HepG2 (cell line): ENCODE data around the gene RAB34. TPM values are rescaled to one million over a fixed set of nuclear protein-coding genes. Genes with fewer than 3 reads are reported as not detected.
A peak's percentile ranks its signal among the peaks of the same experiment; 100 is the strongest.

Experiments used
- GATAD1 ChIP-seq: IDR thresholded peaks from 2 replicates; pipeline ENCODE4 v1.6.1; 2016; ENCODE audit warnings: missing genetic modification reagents, missing compliant biosample characterization
- IKZF4 ChIP-seq: sonication (generic); formaldehyde crosslinking; IDR thresholded peaks from 2 replicates; pipeline ENCODE4 v1.5.1; 2020; ENCODE audit warnings: borderline replicate concordance, mild to moderate bottlenecking, low read depth, missing genetic modification reagents; ENCODE audit errors: not compliant biosample characterization
- MYC ChIP-seq: sonication (generic); formaldehyde crosslinking; IDR thresholded peaks from 2 replicates; pipeline ENCODE4 v1.9.0; 2021; ENCODE audit warnings: missing genetic modification reagents, borderline replicate concordance
- PAXIP1 ChIP-seq: sonication (generic); formaldehyde crosslinking; conservative IDR thresholded peaks from 2 replicates; pipeline ENCODE4 v1.4.0; 2020; ENCODE audit warnings: mild to moderate bottlenecking, missing genetic modification reagents, moderate library complexity
- ZNF143 ChIP-seq: sonication (generic); formaldehyde crosslinking; IDR thresholded peaks from 2 replicates; pipeline ENCODE4 v1.4.0; 2020; ENCODE audit warnings: missing genetic modification reagents
- polyA plus RNA-seq, 8 experiments: library from polyadenylated mRNA; depleted of rRNA in 3 of 8; stranded (reverse) in 7 of 8; unstranded in 1 of 8; fragments of >200 nt; fragmentation: Illumina TruSeq in 4 of 8; extraction: Trizol in 4 of 8; gene quantifications; 2 replicates each; pipeline versions ENCODE4 v1.2.1 to v1.2.3, GENCODE V29; 2011 to 2016; ENCODE audit warnings: low read depth in 4 of 8, missing spikeins in 1 of 8, mixed read lengths in 1 of 8; ENCODE audit not compliant: insufficient read depth in 1 of 8
- total RNA-seq, 5 experiments: library from RNA; depleted of rRNA; stranded (reverse); fragments of >200 nt; fragmentation: Illumina TruSeq; extraction: Trizol; gene quantifications; 2 replicates each; pipeline ENCODE4 v1.2.3, GENCODE V29; 2016; ENCODE audit warnings: low read depth in 1 of 5
- TF ChIP-seq, protein P1 (sequence below): sonication (generic); formaldehyde crosslinking; IDR thresholded peaks from one replicate; pipeline ENCODE4 v1.5.1; 2020; ENCODE audit warnings: mild to moderate bottlenecking, missing genetic modification reagents; ENCODE audit errors: not compliant biosample characterization

The RAB34 gene
- total and polyA plus RNA-seq, 2 of the 13 experiments (the other 11 are each of a cell fraction or from before 2014, with no cell fraction given) = 0.49 TPM; not detected in 1

DNA sequence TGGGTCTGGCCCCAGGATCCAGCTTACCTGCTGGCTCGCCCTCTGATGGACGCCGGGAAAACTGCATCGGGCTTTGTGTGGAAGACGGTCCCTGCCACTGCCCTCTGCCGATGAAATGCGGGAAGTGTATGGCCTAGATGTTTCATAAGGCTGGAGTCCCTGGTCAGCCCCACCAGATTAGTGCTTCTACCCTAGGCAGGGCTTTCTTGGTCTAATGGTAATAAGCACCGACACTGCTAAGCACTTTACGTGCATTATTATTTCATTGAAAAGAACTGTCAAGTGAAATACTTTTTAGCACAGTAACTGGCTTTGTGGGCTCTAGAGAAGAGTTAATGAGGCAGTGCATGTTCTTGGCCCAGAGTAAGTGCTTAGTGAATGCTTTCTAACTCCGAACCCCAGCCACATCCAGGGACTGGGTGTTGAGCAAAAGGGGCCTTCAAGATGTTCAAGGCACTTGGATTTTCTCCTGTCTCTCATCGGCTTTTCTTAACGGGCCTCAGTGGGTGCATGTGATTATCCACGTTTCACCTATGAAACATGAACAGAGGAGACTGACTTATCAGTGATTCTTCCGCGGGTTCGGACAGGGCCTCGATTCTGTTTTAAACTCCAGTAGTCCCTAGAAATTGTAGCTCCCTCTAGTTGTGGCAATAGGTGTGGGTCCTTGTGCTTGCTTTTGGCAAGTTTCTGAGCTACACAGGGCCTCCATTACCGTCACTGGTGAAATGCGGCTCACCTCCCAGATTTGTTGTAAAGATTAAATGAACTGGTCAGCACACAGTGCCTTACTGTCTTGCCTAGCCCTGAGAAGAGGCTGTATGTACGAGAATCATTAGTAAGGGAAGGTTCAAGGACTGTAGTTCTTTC lies 32.7 kb upstream of the RAB34 start (continued):
- TF ChIP-seq, protein P1, sequence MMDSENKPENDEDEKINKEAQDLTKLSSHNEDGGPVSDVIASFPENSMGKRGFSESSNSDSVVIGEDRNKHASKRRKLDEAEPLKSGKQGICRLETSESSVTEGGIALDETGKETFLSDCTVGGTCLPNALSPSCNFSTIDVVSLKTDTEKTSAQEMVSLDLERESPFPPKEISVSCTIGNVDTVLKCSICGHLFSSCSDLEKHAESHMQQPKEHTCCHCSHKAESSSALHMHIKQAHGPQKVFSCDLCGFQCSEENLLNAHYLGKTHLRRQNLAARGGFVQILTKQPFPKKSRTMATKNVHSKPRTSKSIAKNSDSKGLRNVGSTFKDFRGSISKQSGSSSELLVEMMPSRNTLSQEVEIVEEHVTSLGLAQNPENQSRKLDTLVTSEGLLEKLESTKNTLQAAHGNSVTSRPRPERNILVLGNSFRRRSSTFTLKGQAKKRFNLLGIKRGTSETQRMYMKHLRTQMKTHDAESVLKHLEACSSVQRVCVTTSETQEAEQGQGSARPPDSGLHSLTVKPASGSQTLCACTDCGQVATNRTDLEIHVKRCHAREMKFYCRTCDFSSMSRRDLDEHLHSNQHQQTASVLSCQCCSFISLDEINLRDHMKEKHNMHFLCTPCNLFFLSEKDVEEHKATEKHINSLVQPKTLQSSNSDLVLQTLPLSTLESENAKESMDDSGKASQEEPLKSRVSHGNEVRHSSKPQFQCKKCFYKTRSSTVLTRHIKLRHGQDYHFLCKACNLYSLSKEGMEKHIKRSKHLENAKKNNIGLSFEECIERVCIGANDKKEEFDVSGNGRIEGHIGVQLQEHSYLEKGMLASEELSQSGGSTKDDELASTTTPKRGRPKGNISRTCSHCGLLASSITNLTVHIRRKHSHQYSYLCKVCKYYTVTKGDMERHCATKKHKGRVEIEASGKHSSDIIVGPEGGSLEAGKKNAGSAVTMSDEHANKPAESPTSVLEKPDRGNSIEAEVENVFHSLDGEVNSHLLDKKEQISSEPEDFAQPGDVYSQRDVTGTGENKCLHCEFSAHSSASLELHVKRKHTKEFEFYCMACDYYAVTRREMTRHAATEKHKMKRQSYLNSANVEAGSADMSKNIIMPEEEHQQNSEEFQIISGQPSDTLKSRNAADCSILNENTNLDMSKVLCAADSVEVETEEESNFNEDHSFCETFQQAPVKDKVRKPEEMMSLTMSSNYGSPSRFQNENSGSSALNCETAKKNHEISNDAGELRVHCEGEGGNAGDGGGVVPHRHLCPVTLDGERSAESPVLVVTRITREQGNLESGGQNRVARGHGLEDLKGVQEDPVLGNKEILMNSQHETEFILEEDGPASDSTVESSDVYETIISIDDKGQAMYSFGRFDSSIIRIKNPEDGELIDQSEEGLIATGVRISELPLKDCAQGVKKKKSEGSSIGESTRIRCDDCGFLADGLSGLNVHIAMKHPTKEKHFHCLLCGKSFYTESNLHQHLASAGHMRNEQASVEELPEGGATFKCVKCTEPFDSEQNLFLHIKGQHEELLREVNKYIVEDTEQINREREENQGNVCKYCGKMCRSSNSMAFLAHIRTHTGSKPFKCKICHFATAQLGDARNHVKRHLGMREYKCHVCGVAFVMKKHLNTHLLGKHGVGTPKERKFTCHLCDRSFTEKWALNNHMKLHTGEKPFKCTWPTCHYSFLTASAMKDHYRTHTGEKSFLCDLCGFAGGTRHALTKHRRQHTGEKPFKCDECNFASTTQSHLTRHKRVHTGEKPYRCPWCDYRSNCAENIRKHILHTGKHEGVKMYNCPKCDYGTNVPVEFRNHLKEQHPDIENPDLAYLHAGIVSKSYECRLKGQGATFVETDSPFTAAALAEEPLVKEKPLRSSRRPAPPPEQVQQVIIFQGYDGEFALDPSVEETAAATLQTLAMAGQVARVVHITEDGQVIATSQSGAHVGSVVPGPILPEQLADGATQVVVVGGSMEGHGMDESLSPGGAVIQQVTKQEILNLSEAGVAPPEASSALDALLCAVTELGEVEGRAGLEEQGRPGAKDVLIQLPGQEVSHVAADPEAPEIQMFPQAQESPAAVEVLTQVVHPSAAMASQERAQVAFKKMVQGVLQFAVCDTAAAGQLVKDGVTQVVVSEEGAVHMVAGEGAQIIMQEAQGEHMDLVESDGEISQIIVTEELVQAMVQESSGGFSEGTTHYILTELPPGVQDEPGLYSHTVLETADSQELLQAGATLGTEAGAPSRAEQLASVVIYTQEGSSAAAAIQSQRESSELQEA (CRISPR knock-in tag) = no peak
- TF ChIP-seq PAXIP1 = no peak
- TF ChIP-seq GATAD1 (CRISPR knock-in tag) = peak; percentile 63
- no peak; the same call in 1 of the 2 replicates for TF ChIP-seq MYC (CRISPR knock-in tag)
- TF ChIP-seq ZNF143 (CRISPR knock-in tag) = no peak
- TF ChIP-seq IKZF4 (CRISPR knock-in tag) = no peak
